ENCODE results near the gene KIF26B.
"Not testable (repeated sequence)": the region's sequence is repeated elsewhere in the genome, so short reads cannot be mapped to it uniquely, and the experiment has no call there.

KIF26B gene

GRCh38 chr1:245695701-245696100 lies 540.9 kb downstream of the KIF26B start:
- H3K27ac Mint-ChIP-seq (ENCODE audit: low read depth); H3K4me3 Mint-ChIP-seq; H3K27me3 Mint-ChIP-seq; H3K9me3 Mint-ChIP-seq; ATAC-seq (replicated peaks; ENCODE audit: extremely low read depth, poor library complexity, severe bottlenecking); DNase-seq (ENCODE audit: low spot score in 2 of 2); H3K36me3 Mint-ChIP-seq (ENCODE audit: insufficient read depth); H3K4me1 Mint-ChIP-seq: not testable (repeated sequence)

GRCh38 chr1:245698116-245698515 lies 543.3 kb downstream of the KIF26B start:
- no peaks in the 10 kb centered on the region for H3K27me3 Mint-ChIP-seq
- H3K36me3 Mint-ChIP-seq (ENCODE audit: insufficient read depth): no peaks in the 10 kb centered on the region
- no peak overlapping the region for H3K27ac Mint-ChIP-seq (ENCODE audit: low read depth)
- H3K4me3 Mint-ChIP-seq: no peak overlapping the region
- ATAC-seq (replicated peaks; ENCODE audit: extremely low read depth, poor library complexity, severe bottlenecking): no peak
- DNase-seq (ENCODE audit: low spot score in 2 of 2): no peak
- H3K4me1 Mint-ChIP-seq: no peaks in the 10 kb centered on the region
- H3K9me3 Mint-ChIP-seq: no peaks in the 10 kb centered on the region

- no peaks in the 10 kb centered on the region for H3K4me1 Mint-ChIP-seq
- no peak for ATAC-seq (replicated peaks; ENCODE audit: extremely low read depth, poor library complexity, severe bottlenecking)
- no peaks in the 10 kb centered on the region for H3K9me3 Mint-ChIP-seq
- no peaks in the 10 kb centered on the region for H3K27me3 Mint-ChIP-seq
- no peak overlapping the region for H3K4me3 Mint-ChIP-seq
- no peaks in the 10 kb centered on the region for H3K36me3 Mint-ChIP-seq (ENCODE audit: insufficient read depth)
- no peak overlapping the region for H3K27ac Mint-ChIP-seq (ENCODE audit: low read depth)
- no peak for DNase-seq (ENCODE audit: low spot score in 2 of 2)
Observed at GRCh38 chr1:245698860-245699259, 544.1 kb downstream of the KIF26B start.

- ATAC-seq (replicated peaks; ENCODE audit: extremely low read depth, poor library complexity, severe bottlenecking) (no peak), DNase-seq (ENCODE audit: low spot score in 2 of 2) (no peak)
- H3K27ac Mint-ChIP-seq (ENCODE audit: low read depth): no peak overlapping the region
- no peaks in the 10 kb centered on the region for H3K27me3 Mint-ChIP-seq
- no peaks in the 10 kb centered on the region for H3K9me3 Mint-ChIP-seq
- no peaks in the 10 kb centered on the region for H3K4me1 Mint-ChIP-seq
- H3K36me3 Mint-ChIP-seq (ENCODE audit: insufficient read depth): no peaks in the 10 kb centered on the region
- H3K4me3 Mint-ChIP-seq: no peak overlapping the region
Observed at GRCh38 chr1:245700631-245701030, 545.8 kb downstream of the KIF26B start.

GRCh38 chr1:245701631-245702030 lies 546.8 kb downstream of the KIF26B start:
- no peak for DNase-seq (ENCODE audit: low spot score in 2 of 2)
- H3K27me3 Mint-ChIP-seq: no peaks in the 10 kb centered on the region
- no peaks in the 10 kb centered on the region for H3K36me3 Mint-ChIP-seq (ENCODE audit: insufficient read depth)
- no peaks in the 10 kb centered on the region for H3K9me3 Mint-ChIP-seq
- H3K4me3 Mint-ChIP-seq: no peak overlapping the region
- H3K4me1 Mint-ChIP-seq: no peaks in the 10 kb centered on the region
- no peak for ATAC-seq (replicated peaks; ENCODE audit: extremely low read depth, poor library complexity, severe bottlenecking)
- no peak overlapping the region for H3K27ac Mint-ChIP-seq (ENCODE audit: low read depth)

GRCh38 chr1:245702346-245702745 lies 547.6 kb downstream of the KIF26B start:
- Mint-ChIP-seq H3K4me3 (no peak overlapping the region), H3K27me3 (no peaks in the 10 kb centered on the region), H3K4me1 (no peaks in the 10 kb centered on the region), H3K36me3 (ENCODE audit: insufficient read depth) (no peaks in the 10 kb centered on the region), H3K27ac (ENCODE audit: low read depth) (no peak overlapping the region), H3K9me3 (no peaks in the 10 kb centered on the region)
- no peak for ATAC-seq (replicated peaks; ENCODE audit: extremely low read depth, poor library complexity, severe bottlenecking)
- no peak for DNase-seq (ENCODE audit: low spot score in 2 of 2)

GRCh38 chr1:245704341-245704740 lies 549.6 kb downstream of the KIF26B start:
- H3K9me3 Mint-ChIP-seq: no peaks in the 10 kb centered on the region
- ATAC-seq (replicated peaks; ENCODE audit: extremely low read depth, poor library complexity, severe bottlenecking): no peak

GRCh38 chr1:245704765-245705164 lies 550.0 kb downstream of the KIF26B start:
- H3K27me3 Mint-ChIP-seq: no peaks in the 10 kb centered on the region
- ATAC-seq (replicated peaks; ENCODE audit: extremely low read depth, poor library complexity, severe bottlenecking) (no peak), DNase-seq (ENCODE audit: low spot score in 2 of 2) (no peak)
- H3K36me3 Mint-ChIP-seq (ENCODE audit: insufficient read depth): no peaks in the 10 kb centered on the region
- no peaks in the 10 kb centered on the region for H3K4me1 Mint-ChIP-seq
- H3K4me3 Mint-ChIP-seq: no peak overlapping the region
- no peaks in the 10 kb centered on the region for H3K9me3 Mint-ChIP-seq
- no peak overlapping the region for H3K27ac Mint-ChIP-seq (ENCODE audit: low read depth)

More at GRCh38 chr1:245704341-245704740, 549.6 kb downstream of the KIF26B start:
- Mint-ChIP-seq H3K36me3 (ENCODE audit: insufficient read depth) (no peaks in the 10 kb centered on the region), H3K4me3 (no peak overlapping the region), H3K4me1 (no peaks in the 10 kb centered on the region), H3K27ac (ENCODE audit: low read depth) (no peak overlapping the region), H3K27me3 (no peaks in the 10 kb centered on the region)
- DNase-seq (ENCODE audit: low spot score in 2 of 2): no peak

- Mint-ChIP-seq H3K27me3 (no peaks in the 10 kb centered on the region), H3K9me3 (no peaks in the 10 kb centered on the region), H3K4me1 (no peaks in the 10 kb centered on the region), H3K4me3 (no peak overlapping the region), H3K36me3 (ENCODE audit: insufficient read depth) (no peaks in the 10 kb centered on the region), H3K27ac (ENCODE audit: low read depth) (no peak overlapping the region)
- ATAC-seq (replicated peaks; ENCODE audit: extremely low read depth, poor library complexity, severe bottlenecking): no peak
- no peak for DNase-seq (ENCODE audit: low spot score in 2 of 2)
Observed at GRCh38 chr1:245707941-245708340, 553.2 kb downstream of the KIF26B start.

GRCh38 chr1:245710961-245711903 lies 556.4 kb downstream of the KIF26B start:
- no peak overlapping the region for H3K27ac Mint-ChIP-seq (ENCODE audit: low read depth)
- DNase-seq (ENCODE audit: low spot score in 2 of 2) (no peak), ATAC-seq (replicated peaks; ENCODE audit: extremely low read depth, poor library complexity, severe bottlenecking) (no peak)
- no peaks in the 10 kb centered on the region for H3K4me1 Mint-ChIP-seq
- no peak overlapping the region for H3K4me3 Mint-ChIP-seq
- H3K27me3 Mint-ChIP-seq: no peaks in the 10 kb centered on the region
- H3K9me3 Mint-ChIP-seq: no peaks in the 10 kb centered on the region
- no peaks in the 10 kb centered on the region for H3K36me3 Mint-ChIP-seq (ENCODE audit: insufficient read depth)

GRCh38 chr1:245714027-245714426 lies 559.2 kb downstream of the KIF26B start:
- not testable (repeated sequence) for H3K9me3 Mint-ChIP-seq; H3K27ac Mint-ChIP-seq (ENCODE audit: low read depth); H3K4me1 Mint-ChIP-seq; H3K27me3 Mint-ChIP-seq; ATAC-seq (replicated peaks; ENCODE audit: extremely low read depth, poor library complexity, severe bottlenecking); H3K4me3 Mint-ChIP-seq; H3K36me3 Mint-ChIP-seq (ENCODE audit: insufficient read depth); DNase-seq (ENCODE audit: low spot score in 2 of 2)

- DNase-seq (ENCODE audit: low spot score in 2 of 2): no peak
- no peaks in the 10 kb centered on the region for H3K36me3 Mint-ChIP-seq (ENCODE audit: insufficient read depth)
- no peak overlapping the region for H3K27ac Mint-ChIP-seq (ENCODE audit: low read depth)
- no peak for ATAC-seq (replicated peaks; ENCODE audit: extremely low read depth, poor library complexity, severe bottlenecking)
- H3K4me1 Mint-ChIP-seq: no peaks in the 10 kb centered on the region
- H3K9me3 Mint-ChIP-seq: peaks cover 6% of the 10 kb centered on the region
- no peak overlapping the region for H3K4me3 Mint-ChIP-seq
- H3K27me3 Mint-ChIP-seq: no peaks in the 10 kb centered on the region
Observed at GRCh38 chr1:245715291-245715701, 560.5 kb downstream of the KIF26B start.

- Mint-ChIP-seq H3K9me3 (peaks cover 6% of the 10 kb centered on the region), H3K4me1 (no peaks in the 10 kb centered on the region), H3K27me3 (no peaks in the 10 kb centered on the region), H3K27ac (ENCODE audit: low read depth) (no peak overlapping the region), H3K4me3 (no peak overlapping the region), H3K36me3 (ENCODE audit: insufficient read depth) (no peaks in the 10 kb centered on the region)
- ATAC-seq (replicated peaks; ENCODE audit: extremely low read depth, poor library complexity, severe bottlenecking): no peak
- no peak for DNase-seq (ENCODE audit: low spot score in 2 of 2)
Observed at GRCh38 chr1:245715970-245716369, 561.2 kb downstream of the KIF26B start.
